PFSK-1 (cell line): Measurements from ENCODE around the gene PCDHGA8.

Experiments
- POLR2AphosphoS5 ChIP-seq: IDR thresholded peaks from 2 replicates; pipeline ENCODE4 v1.6.1; 2012; ENCODE audit warnings: low read depth, mild to moderate bottlenecking, control low read depth, low read length, moderate library complexity
- REST ChIP-seq, 2 experiments: IDR thresholded peaks; 2 replicates each; pipeline versions ENCODE4 v1.6.1 to v1.8.0; 2011 to 2012; ENCODE audit warnings: low read depth in 2 of 2, low read length in 2 of 2, control low read depth in 1 of 2, inconsistent platforms in 1 of 2, mild to moderate bottlenecking in 1 of 2, moderate library complexity in 1 of 2; ENCODE audit not compliant: insufficient read depth in 1 of 2

- TF ChIP-seq POLR2AphosphoS5: no peak
- no peak for TF ChIP-seq REST (IDR thresholded peaks at IDR 0.05; ENCODE audit: insufficient read depth in 1 of 2, low read depth in 2 of 2, low read length in 2 of 2)
Measured at GRCh38 chr5:141430332-141431113, 38.1 kb downstream of the PCDHGA8 start, which contains the start of gene PCDHGA12.
